Superior temporal gyrus (tissue), 1 donor: ENCODE measurements around the gene CACFD1.

Experiments
- DNase-seq: peaks from one replicate; pipeline ENCODE4 v3.0.0-alpha.2; 2016; ENCODE audit errors: extremely low spot score

CACFD1 gene

GRCh38 chr9:133483611-133484010, 23.8 kb downstream of the CACFD1 start:
- no peak for DNase-seq

- DNase-seq: no peak
Measured at GRCh38 chr9:133484671-133485437, 25.1 kb downstream of the CACFD1 start.

- no peak for DNase-seq
Measured at GRCh38 chr9:133485531-133486260, 25.9 kb downstream of the CACFD1 start.

GRCh38 chr9:133487331-133487725, 27.6 kb downstream of the CACFD1 start:
- no peak for DNase-seq

- DNase-seq: no peak
Measured at GRCh38 chr9:133488686-133489252, 29.0 kb downstream of the CACFD1 start.

- DNase-seq: no peak
Measured at GRCh38 chr9:133489253-133490190, 29.7 kb downstream of the CACFD1 start.

GRCh38 chr9:133490201-133490681, 30.5 kb downstream of the CACFD1 start:
- DNase-seq: no peak

- no peak for DNase-seq
Measured at GRCh38 chr9:133490865-133491655, 31.3 kb downstream of the CACFD1 start.

- DNase-seq: no peak
Measured at GRCh38 chr9:133491656-133491925, 31.8 kb downstream of the CACFD1 start.

GRCh38 chr9:133492061-133493021, 32.6 kb downstream of the CACFD1 start:
- DNase-seq: no peak

- no peak for DNase-seq
Measured at GRCh38 chr9:133493428-133493827, 33.6 kb downstream of the CACFD1 start.

GRCh38 chr9:133493845-133494540, 34.2 kb downstream of the CACFD1 start:
- no peak for DNase-seq

- DNase-seq: no peak
Measured at GRCh38 chr9:133494636-133495326, 35.0 kb downstream of the CACFD1 start.

GRCh38 chr9:133495327-133496293, 35.8 kb downstream of the CACFD1 start:
- no peak for DNase-seq

GRCh38 chr9:133496861-133497842, 37.4 kb downstream of the CACFD1 start:
- no peak for DNase-seq
